ENCODE measurements around the gene PHLPP2. TPM values are rescaled to one million over a fixed set of nuclear protein-coding genes. Genes with fewer than 3 reads are reported as not detected.

The PHLPP2 gene
- total RNA-seq, 1 donor from 2014 or later: 9.3 TPM

DNA sequence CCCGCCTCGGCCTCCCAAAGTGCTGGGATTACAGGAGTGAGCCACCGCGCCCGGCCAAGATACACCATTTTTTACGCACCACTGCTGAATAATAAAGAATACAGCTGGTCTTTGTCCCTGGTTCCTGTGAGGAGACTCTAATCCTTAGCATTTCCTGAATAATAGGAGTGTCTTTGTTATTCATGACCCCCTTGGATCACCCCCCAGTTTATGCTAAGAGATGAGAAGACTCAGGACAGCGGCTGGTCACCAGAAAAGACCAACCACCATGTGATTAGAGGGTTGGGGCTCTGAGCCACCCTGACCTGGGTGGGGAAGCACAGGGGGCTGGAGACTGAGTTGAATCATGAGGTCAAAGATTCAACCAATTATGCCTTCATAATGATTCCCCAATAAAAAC lies 17.3 kb downstream of the PHLPP2 start:
- ATAC-seq (no peak), DNase-seq (no peak)
- H3K4me1 ChIP-seq: peaks cover 4% of the 10 kb centered on the region
- TF ChIP-seq, protein P1, sequence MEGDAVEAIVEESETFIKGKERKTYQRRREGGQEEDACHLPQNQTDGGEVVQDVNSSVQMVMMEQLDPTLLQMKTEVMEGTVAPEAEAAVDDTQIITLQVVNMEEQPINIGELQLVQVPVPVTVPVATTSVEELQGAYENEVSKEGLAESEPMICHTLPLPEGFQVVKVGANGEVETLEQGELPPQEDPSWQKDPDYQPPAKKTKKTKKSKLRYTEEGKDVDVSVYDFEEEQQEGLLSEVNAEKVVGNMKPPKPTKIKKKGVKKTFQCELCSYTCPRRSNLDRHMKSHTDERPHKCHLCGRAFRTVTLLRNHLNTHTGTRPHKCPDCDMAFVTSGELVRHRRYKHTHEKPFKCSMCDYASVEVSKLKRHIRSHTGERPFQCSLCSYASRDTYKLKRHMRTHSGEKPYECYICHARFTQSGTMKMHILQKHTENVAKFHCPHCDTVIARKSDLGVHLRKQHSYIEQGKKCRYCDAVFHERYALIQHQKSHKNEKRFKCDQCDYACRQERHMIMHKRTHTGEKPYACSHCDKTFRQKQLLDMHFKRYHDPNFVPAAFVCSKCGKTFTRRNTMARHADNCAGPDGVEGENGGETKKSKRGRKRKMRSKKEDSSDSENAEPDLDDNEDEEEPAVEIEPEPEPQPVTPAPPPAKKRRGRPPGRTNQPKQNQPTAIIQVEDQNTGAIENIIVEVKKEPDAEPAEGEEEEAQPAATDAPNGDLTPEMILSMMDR (IDR thresholded peaks at IDR 0.05): no peak
- no peaks in the 10 kb centered on the region for H3K36me3 ChIP-seq
- intact Hi-C loops (cut with DNase I): no loop called here
- no peak overlapping the region for H3K27ac ChIP-seq
- no peaks in the 10 kb centered on the region for H3K27me3 ChIP-seq
- H3K4me3 ChIP-seq: no peak overlapping the region
- no peaks in the 10 kb centered on the region for H3K9me3 ChIP-seq

DNA sequence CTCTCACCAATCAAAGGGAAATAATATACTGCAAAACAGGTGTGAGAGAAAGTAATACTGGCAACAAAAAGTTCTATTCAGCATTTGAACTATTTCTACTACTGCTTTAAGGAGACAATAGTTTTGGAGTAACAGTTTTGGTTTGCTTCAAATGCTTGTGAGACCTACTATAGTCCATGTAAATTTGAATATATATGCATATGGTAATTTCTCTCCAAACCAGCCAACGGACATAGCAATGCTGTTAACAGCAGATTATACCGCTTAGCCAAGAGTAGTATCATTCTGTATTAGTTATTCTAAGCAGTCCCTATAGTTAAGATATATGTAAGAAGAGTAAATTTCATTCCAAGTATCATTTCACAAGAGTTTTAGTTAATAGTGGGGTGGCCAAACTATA lies 18.5 kb downstream of the PHLPP2 start:
- Histone ChIP-seq H3K4me3 (no peak overlapping the region), H3K4me1 (no peaks in the 10 kb centered on the region), H3K36me3 (no peaks in the 10 kb centered on the region), H3K9me3 (no peaks in the 10 kb centered on the region), H3K27ac (no peak overlapping the region), H3K27me3 (no peaks in the 10 kb centered on the region)
- ATAC-seq (no peak), DNase-seq (no peak)
- intact Hi-C loops (cut with DNase I): no loop called here
- TF ChIP-seq, protein P1 (IDR thresholded peaks at IDR 0.05): no peak

DNA sequence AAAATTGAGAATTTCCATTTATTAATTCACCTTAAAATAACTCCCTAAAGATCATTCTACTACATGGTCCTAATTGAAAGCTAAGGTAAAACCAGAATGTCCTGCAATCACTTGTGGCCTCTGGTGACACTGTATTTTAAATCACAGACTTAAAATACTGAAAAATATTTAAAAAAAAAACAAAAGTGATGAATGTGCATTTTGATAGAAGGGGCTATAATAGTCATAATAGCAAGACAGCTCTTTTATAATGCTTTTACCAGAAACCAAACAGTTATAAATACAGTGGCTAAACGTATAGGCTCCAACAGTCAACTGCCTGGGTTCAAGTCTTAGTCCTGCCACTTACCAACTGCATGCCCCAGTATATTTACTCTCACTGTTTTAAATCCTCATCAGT lies 21.2 kb downstream of the PHLPP2 start:
- ATAC-seq (no peak), DNase-seq (no peak)
- Histone ChIP-seq H3K4me3 (no peak overlapping the region), H3K27ac (no peak overlapping the region), H3K27me3 (no peaks in the 10 kb centered on the region), H3K4me1 (no peaks in the 10 kb centered on the region), H3K9me3 (no peaks in the 10 kb centered on the region), H3K36me3 (no peaks in the 10 kb centered on the region)
- intact Hi-C loops (cut with DNase I): no loop called here
- TF ChIP-seq, protein P1 (IDR thresholded peaks at IDR 0.05): no peak

DNA sequence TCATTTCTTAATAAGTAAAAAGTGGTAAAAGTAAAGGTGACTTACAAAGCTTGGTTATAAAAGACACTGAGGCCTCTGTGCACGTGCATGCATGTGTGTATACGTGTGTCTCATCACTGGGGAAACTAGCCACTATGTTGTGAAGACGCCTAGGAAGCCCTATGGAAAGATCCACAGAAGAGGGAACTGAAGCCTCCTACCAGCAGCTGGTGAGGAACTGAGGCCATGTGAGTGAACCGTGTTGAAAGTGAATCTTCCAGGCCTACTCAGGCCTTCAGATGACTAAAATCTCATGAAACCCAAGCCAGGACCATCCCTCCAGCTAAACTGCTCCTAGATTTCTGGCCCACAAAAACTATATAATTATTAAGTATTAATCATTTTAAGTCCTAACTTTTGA lies 23.7 kb downstream of the PHLPP2 start:
- DNase-seq (no peak), ATAC-seq (peak; percentile 80)
- no peaks in the 10 kb centered on the region for H3K4me1 ChIP-seq
- intact Hi-C loops (cut with DNase I): no loop called here
- no peaks in the 10 kb centered on the region for H3K27me3 ChIP-seq
- H3K36me3 ChIP-seq: no peaks in the 10 kb centered on the region
- H3K4me3 ChIP-seq: no peak overlapping the region
- TF ChIP-seq, protein P1 (IDR thresholded peaks at IDR 0.05): no peak
- H3K9me3 ChIP-seq: no peaks in the 10 kb centered on the region
- H3K27ac ChIP-seq: no peak overlapping the region

DNA sequence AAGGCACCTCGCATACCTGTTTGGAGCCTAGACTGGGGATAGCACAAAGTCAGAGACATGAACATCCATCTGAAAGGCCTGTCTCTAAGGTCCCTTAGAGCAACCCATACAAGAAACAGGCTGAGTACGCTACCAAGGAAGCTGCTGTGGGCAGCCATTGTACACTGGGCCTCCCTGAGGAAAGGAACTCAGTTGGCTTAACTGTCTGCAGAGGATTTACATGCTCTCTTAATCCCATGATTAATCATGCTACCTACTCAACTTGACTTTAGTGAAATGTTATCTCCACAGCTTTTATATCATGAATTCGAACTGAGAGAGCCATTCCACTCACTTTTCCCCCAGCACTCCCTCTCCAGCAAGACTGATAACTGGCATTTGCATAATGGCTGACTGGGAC lies 26.0 kb downstream of the PHLPP2 start:
- H3K27me3 ChIP-seq: no peaks in the 10 kb centered on the region
- no peak overlapping the region for H3K4me3 ChIP-seq
- TF ChIP-seq, protein P1 (IDR thresholded peaks at IDR 0.05): no peak
- H3K36me3 ChIP-seq: no peaks in the 10 kb centered on the region
- DNase-seq: no peak
- intact Hi-C loops (cut with DNase I): no loop called here
- no peak for ATAC-seq
- no peaks in the 10 kb centered on the region for H3K9me3 ChIP-seq
- no peaks in the 10 kb centered on the region for H3K4me1 ChIP-seq
- H3K27ac ChIP-seq: no peak overlapping the region

DNA sequence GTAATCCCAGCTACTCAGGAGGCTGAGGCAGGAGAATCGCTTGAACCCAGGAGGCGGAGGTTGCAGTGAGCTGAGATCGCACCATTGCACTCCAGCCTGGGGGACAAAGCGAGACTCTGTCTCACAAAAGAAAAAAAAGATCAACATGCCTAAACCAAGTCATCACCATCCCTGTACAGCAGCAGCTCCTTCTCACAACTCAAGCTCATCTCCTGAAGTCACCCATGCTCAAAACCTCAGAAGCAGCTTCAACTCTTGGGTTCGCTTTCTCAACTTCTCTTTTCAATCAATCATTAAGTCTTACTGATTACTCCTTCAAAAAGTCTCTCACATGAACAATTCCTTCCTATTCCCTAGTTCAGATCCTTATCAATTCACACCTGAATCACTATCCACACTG lies 31.3 kb downstream of the PHLPP2 start:
- TF ChIP-seq, protein P1 (IDR thresholded peaks at IDR 0.05): no peak
- no peak overlapping the region for H3K4me3 ChIP-seq
- ATAC-seq (no peak), DNase-seq (no peak)
- H3K36me3 ChIP-seq: peaks cover 23% of the 10 kb centered on the region
- no peak overlapping the region for H3K27ac ChIP-seq
- intact Hi-C loops (cut with DNase I): no loop called here
- H3K27me3 ChIP-seq: no peaks in the 10 kb centered on the region
- H3K4me1 ChIP-seq: no peaks in the 10 kb centered on the region
- no peaks in the 10 kb centered on the region for H3K9me3 ChIP-seq

All from upper lobe of right lung (tissue), 1 donor.